ENCODE measurements around the gene ERC1. TPM values are rescaled to one million over a fixed set of nuclear protein-coding genes. Genes with fewer than 3 reads are reported as not detected.
A peak's percentile ranks its signal among the peaks of the same experiment; 100 is the strongest.
"Not testable (repeated sequence)": the region's sequence is repeated elsewhere in the genome, so short reads cannot be mapped to it uniquely, and the experiment has no call there.

Gene ERC1
- total RNA-seq, 6 experiments from 2014 or later, result 44.1 to 48.9 (median 47.9) TPM

DNA sequence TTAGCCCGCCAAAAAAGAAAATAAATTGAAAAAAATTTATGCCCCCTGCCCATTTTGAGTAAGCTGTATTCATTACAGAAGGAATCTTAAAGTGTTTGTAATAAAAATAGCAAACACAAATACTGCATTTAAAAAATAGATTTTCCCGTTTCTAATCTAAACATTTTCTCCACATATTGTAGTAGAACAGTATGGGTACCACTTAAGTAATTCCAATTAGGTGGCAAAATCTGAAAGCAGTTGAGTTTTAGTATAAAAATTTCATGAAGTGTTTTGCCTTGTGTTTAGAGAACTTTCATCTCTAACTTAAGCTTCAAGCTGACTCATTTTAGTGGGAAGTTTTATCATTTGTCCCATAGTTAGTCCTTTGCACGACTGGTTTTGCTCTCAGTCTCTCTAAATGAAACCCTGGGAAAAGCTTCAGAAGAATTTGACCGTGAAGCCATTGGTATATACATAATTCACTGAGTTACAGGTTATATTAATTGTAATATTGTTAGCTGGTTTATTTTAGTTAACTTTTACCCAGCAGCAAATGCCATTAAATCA, 214.6 kb downstream of the ERC1 start:
- no peak overlapping the region for H3K27ac Mint-ChIP-seq
- DNase-seq, result peak; percentile 16
- H3K4me3 Mint-ChIP-seq, result no peak overlapping the region
- H3K4me1 Mint-ChIP-seq (ENCODE audit: low read depth), result peaks cover 35% of the 10 kb centered on the region
- no peak for TF ChIP-seq CTCF (IDR thresholded peaks at IDR 0.05)
- peaks cover 2% of the 10 kb centered on the region; the same call in 1 of the 2 replicates for H3K27me3 Mint-ChIP-seq (ENCODE audit: insufficient read depth)
- H3K9me3 Mint-ChIP-seq, result no peaks in the 10 kb centered on the region
- peaks cover 20% of the 10 kb centered on the region for H3K36me3 Mint-ChIP-seq (ENCODE audit: low read depth)

DNA sequence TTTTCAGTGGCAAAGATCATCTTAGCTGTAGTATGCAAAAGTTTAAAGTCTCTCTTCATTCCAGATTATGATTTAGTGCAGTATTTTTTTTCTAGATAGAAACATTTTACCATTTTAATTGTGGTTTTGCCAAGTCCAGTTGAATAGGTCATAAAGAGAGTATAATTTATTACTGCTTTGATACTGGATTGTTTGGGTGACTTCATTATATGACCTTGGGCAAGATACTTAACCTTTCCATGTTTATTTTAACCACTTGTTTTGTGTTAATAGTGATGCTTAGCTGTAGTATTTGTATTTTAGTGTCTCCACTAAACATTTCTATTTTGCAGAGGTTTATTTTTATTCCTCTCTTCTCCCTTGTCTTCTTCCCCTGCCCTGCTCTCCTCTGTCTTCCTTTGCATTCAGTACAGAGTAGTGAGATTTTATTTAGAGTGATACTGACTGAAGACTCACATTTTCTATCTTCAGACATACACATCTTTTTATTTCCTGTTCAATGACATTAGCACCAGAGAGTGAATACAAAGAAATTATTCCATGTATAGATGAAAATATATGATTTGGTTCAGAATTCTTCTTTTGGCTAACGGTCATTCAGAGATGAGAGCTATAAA, 215.2 kb downstream of the ERC1 start:
- Mint-ChIP-seq H3K9me3 (no peaks in the 10 kb centered on the region), H3K4me1 (ENCODE audit: low read depth) (peaks cover 35% of the 10 kb centered on the region), H3K27me3 (ENCODE audit: insufficient read depth) (peaks cover 2% of the 10 kb centered on the region; the same call in 1 of the 2 replicates), H3K4me3 (peak overlapping the region; percentile 38; the same call in 1 of the 2 replicates), H3K36me3 (ENCODE audit: low read depth) (peaks cover 20% of the 10 kb centered on the region), H3K27ac (no peak overlapping the region; the same call in 1 of the 2 replicates)
- no peak for DNase-seq
- TF ChIP-seq CTCF (IDR thresholded peaks at IDR 0.05), result no peak

DNA sequence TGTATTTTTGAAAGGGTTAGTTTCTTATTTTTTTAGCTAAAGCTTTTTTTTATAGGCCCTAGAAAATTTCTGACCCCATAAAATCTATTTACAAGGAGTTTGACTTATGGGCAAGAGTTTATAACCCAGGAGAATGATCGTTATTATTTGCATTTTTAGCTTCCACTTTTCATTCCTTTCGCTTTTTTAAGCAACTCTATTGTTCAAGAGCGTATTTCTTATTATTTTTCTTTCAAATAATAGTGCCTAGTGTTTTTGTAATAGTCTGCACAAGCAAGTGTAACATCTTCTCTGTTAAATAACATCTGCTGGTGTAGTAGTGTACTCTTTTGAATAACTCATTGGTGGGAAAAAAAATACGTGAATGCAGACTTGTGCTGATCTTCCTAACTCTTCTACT, 216.3 kb downstream of the ERC1 start:
- H3K4me3 Mint-ChIP-seq, result no peak overlapping the region
- no peaks in the 10 kb centered on the region for H3K9me3 Mint-ChIP-seq
- no peak for DNase-seq
- no peak for TF ChIP-seq CTCF (IDR thresholded peaks at IDR 0.05)
- H3K36me3 Mint-ChIP-seq (ENCODE audit: low read depth), result peaks cover 20% of the 10 kb centered on the region
- H3K27me3 Mint-ChIP-seq (ENCODE audit: insufficient read depth), result peaks cover 2% of the 10 kb centered on the region; the same call in 1 of the 2 replicates
- H3K27ac Mint-ChIP-seq, result no peak overlapping the region
- H3K4me1 Mint-ChIP-seq (ENCODE audit: low read depth), result peaks cover 27% of the 10 kb centered on the region

GRCh38 chr12:1208719-1209118, 217.7 kb downstream of the ERC1 start:
- H3K27me3 Mint-ChIP-seq (ENCODE audit: insufficient read depth); H3K4me3 Mint-ChIP-seq; DNase-seq; H3K27ac Mint-ChIP-seq; H3K9me3 Mint-ChIP-seq: not testable (repeated sequence)
- peaks cover 20% of the 10 kb centered on the region for H3K36me3 Mint-ChIP-seq (ENCODE audit: low read depth)
- H3K4me1 Mint-ChIP-seq (ENCODE audit: low read depth), result peaks cover 32% of the 10 kb centered on the region

DNA sequence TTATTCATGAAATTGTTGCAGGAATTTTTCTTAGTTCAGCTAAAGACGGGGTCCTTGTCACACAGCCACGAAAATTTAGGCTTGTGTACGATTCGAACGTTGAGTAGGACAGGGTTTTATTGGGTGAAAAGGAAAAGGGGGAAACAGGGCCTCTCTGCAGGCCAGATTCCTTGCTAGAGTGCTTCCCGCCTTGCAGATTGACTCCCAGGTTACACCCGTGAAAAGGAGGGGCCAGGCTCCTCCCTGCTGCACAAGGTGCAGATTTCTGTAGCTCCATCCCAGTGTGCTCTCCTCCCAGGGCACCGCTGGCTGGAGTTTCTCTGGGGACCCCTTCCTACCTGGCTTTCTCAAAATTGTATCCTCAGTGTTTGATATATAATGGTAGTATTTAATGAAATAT, 221.5 kb downstream of the ERC1 start:
- Mint-ChIP-seq H3K36me3 (ENCODE audit: low read depth) (peaks cover 20% of the 10 kb centered on the region), H3K4me1 (ENCODE audit: low read depth) (peaks cover 8% of the 10 kb centered on the region), H3K27ac (no peak overlapping the region), H3K9me3 (no peaks in the 10 kb centered on the region), H3K4me3 (no peak overlapping the region), H3K27me3 (ENCODE audit: insufficient read depth) (no peaks in the 10 kb centered on the region)
- TF ChIP-seq CTCF (IDR thresholded peaks at IDR 0.05), result no peak
- DNase-seq, result no peak

DNA sequence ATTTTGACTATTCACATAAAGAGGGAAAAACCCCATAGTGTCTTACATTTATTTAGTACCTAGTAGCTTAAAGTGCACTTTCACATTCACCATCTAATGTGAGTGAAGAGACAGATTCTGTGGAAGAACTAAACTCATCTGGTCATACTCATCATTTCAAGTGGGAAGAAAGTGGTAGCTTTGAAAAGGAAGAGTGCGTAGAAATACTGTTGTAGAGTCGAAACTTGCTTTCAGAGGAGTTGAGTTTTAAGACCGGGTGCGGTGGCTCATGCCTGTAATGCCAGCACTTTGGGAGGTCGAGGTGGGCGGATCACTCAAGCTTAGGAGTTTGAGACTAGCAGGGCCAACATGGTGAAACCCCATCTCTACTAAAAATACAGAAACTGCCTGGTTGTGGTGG, 222.2 kb downstream of the ERC1 start:
- no peak for DNase-seq
- Mint-ChIP-seq H3K36me3 (ENCODE audit: low read depth) (peaks cover 17% of the 10 kb centered on the region), H3K4me1 (ENCODE audit: low read depth) (0 out of 2 replicates have a peak, but pooled peaks cover 5% of the 10 kb centered on the region), H3K27me3 (ENCODE audit: insufficient read depth) (no peaks in the 10 kb centered on the region), H3K9me3 (no peaks in the 10 kb centered on the region), H3K4me3 (no peak overlapping the region), H3K27ac (no peak overlapping the region)
- TF ChIP-seq CTCF (IDR thresholded peaks at IDR 0.05), result no peak

Data from HFFc6 (cell line).